AG09309 (cell line): ENCODE measurements around the gene KRT3.

ENCODE experiments used
- DNase-seq: peaks from one replicate; pipeline ENCODE4 v3.0.0-alpha.2; 2010; ENCODE audit warnings: low read depth
- H3K4me3 ChIP-seq: 2 replicates; pipeline ENCODE4 v1.5.1; 2011; ENCODE audit warnings: mild to moderate bottlenecking, low read depth, low read length, moderate library complexity; ENCODE audit not compliant: control insufficient read depth
- TF ChIP-seq, protein P1 (sequence below): IDR thresholded peaks from 2 replicates; pipeline ENCODE4 v1.5.1; 2011; ENCODE audit warnings: mild to moderate bottlenecking, low read depth, low read length, inconsistent platforms; ENCODE audit not compliant: insufficient read depth, control insufficient read depth; ENCODE audit errors: missing control alignments

The KRT3 gene

DNA sequence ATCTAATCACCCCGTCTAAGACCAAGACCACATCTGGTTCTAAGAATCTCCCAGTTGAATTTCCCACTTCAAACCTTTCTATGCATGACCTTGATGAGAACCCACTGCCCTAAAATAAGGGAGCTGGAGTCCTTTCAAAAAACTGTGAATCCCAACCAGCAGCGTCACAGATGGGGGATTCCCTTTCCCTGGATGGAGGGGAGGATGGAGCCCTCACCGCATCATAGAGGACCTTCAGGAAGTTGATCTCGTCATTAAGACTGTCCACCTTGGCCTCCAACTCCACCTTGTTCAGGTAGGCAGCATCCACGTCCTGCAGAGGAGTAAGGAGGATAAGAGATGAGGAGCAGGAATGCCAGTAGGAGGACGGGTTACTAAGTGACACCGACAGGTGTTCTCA is 13.2 kb upstream of the KRT3 start:
- TF ChIP-seq, protein P1, sequence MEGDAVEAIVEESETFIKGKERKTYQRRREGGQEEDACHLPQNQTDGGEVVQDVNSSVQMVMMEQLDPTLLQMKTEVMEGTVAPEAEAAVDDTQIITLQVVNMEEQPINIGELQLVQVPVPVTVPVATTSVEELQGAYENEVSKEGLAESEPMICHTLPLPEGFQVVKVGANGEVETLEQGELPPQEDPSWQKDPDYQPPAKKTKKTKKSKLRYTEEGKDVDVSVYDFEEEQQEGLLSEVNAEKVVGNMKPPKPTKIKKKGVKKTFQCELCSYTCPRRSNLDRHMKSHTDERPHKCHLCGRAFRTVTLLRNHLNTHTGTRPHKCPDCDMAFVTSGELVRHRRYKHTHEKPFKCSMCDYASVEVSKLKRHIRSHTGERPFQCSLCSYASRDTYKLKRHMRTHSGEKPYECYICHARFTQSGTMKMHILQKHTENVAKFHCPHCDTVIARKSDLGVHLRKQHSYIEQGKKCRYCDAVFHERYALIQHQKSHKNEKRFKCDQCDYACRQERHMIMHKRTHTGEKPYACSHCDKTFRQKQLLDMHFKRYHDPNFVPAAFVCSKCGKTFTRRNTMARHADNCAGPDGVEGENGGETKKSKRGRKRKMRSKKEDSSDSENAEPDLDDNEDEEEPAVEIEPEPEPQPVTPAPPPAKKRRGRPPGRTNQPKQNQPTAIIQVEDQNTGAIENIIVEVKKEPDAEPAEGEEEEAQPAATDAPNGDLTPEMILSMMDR, result no peak
- no peak for DNase-seq
- H3K4me3 ChIP-seq, result no peak overlapping the region

DNA sequence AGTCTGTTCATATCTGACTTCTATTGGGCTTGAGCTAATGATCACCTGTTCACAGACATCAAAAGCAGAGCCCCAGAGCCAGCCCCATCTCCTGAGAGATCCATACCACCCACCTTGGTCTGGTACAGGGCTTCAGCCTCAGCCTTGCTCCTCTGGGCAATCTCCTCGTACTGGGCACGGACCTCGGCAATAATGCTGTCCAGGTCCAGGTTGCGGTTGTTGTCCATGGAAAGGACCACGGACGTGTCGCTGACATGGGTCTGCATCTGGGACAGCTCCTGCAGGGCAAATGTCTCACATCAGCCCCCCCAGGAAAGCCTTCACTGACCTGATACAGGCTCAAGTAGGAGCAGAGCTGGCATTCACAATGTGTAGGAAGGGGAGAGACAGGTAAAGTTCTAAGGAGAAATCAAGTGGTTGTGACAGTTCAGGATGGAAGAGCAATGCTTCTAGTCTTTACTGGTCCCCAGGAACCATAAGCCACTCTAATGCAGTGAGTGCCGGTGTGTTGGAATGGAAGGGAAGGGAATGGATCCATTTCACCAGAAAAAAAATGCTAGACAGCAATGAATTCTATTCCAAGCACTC is 12.8 kb upstream of the KRT3 start:
- DNase-seq, result no peak
- no peak overlapping the region for H3K4me3 ChIP-seq
- TF ChIP-seq, protein P1, result no peak

DNA sequence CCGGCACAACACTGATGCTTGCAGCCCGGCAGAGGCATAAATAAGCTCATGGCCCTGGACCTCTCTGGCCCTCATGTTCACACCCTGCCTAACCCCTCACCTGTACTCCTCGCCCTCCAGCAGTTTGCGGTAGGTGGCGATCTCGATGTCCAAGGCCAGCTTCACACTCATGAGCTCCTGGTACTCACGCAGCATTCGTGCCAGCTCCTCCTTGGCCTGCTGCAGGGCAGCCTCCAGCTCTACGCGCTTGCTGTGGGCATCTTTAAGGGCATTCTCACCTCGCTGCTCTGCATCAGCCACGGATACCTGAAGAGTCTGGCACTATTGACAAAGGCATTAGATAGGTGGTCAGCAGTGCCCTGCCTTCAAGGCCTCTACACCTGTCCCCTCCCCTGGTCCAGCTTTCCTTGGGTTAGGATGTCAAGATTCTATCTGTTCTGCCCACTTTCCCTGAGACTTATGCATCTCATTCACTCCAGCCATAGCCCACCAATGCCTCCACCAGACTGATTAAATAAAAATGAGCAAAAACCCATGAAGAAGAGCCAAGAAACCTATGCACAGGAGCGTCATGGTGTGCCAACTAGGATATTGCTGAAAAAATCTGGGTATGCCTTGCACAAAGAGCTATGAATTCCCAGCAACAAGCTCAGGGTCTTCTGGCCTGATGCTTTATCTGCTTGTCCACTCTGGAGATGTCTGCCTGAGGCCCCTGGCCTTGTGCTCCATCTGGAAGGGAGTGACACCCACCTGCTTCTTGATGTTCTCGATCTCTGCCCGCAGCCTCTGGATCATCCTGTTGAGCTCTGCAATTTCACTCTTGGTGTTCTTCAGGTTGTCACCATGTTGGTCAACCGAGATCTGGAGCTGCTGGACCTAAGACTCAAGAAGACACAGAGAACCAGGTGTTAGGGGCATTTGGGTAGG is 11.9 kb upstream of the KRT3 start:
- TF ChIP-seq, protein P1, result no peak
- H3K4me3 ChIP-seq, result no peak overlapping the region
- no peak for DNase-seq

DNA sequence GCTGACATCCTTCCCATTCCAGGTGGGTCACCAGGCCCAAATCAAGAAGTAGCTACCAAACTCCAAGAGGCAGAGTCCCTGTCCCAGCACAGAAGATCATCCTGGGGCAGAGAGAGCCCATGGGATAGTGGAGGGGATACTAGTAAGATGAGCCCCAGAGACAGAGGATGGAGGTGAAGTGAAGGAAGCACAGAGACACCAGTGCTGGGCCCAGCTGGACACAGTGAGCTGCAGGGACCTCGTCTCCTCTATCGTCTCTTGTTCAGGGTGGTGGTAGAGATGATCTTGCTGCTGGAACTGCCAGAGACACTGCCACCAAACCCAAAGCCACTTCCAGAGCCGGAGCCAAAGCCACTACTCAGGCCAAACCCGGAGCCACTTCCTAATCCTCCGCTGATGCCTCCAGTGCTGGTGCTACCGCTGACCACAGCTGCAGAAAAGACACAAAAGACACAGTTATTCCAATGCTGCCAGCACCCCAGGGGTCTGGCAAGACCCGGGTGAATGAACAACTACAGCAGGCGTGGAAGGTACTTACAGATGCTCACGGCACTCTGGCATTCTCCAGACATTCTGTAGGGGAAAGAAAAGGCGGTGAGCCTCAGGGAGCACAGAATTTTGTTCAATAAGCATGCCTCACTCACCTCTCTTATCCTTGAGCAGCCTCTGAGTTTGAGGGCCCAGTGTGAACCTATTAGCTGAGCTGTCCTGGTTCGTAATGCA is 11.1 kb upstream of the KRT3 start:
- no peak for DNase-seq
- H3K4me3 ChIP-seq, result no peak overlapping the region
- TF ChIP-seq, protein P1, result no peak

DNA sequence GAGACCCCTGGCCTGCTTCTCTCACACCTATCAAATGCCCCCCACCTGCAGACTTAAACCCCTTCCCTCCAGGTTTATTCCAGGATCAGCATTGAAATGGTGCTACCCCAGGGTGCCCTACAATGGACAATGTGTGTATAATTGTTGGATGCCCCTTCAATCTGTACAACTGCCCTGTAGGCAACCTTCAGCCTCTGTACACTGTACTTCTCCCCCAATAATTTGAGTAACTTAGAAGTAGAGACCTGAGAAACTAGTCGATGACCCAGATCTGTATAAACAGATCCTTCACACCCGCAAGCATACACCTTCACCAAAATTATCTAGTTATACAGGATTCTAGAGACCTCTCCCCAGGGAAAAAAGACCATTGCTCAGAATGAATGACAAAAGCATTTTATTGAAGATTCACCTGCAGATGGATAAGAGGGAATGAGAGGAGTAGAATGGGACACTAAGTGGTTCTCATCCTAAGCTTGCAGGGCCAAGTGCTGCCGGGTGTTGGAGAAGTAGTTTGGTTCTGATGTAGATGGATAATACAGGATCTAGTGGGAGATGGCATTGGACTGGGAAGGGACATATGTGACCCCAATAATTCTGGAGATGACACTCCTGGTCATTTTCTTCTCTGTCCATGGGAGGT is 10.4 kb upstream of the KRT3 start:
- TF ChIP-seq, protein P1, result no peak
- DNase-seq, result no peak
- H3K4me3 ChIP-seq, result no peak overlapping the region

DNA sequence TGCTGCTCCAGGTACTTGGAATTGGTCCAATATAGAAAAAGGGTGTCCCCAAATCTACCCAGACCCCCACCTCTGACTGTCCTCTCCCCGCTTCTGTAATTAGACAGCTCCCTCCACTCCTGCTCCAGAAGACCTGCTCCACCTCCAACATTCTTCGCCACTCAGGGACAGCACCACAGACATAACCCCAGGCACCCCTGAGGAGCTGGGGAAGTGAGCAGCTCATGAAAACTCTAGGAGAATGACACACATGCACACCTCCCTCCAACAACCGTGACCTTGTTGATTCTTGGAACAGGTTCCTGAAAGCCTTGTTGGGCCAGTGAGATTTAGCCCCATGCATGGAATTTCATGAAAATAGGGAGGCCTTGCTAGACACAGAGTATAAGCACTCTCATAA is 9.8 kb upstream of the KRT3 start:
- TF ChIP-seq, protein P1, result no peak

More for the DNA sequence above, 9.8 kb upstream of the KRT3 start:
- H3K4me3 ChIP-seq, result no peak overlapping the region
- DNase-seq, result no peak
